RKO (cell line): ENCODE measurements around the gene ING4.

ENCODE experiments used
- DNase-seq: peaks from one replicate; pipeline ENCODE4 v3.0.0-alpha.2; 2016; ENCODE audit warnings: low spot score

Gene ING4

DNA sequence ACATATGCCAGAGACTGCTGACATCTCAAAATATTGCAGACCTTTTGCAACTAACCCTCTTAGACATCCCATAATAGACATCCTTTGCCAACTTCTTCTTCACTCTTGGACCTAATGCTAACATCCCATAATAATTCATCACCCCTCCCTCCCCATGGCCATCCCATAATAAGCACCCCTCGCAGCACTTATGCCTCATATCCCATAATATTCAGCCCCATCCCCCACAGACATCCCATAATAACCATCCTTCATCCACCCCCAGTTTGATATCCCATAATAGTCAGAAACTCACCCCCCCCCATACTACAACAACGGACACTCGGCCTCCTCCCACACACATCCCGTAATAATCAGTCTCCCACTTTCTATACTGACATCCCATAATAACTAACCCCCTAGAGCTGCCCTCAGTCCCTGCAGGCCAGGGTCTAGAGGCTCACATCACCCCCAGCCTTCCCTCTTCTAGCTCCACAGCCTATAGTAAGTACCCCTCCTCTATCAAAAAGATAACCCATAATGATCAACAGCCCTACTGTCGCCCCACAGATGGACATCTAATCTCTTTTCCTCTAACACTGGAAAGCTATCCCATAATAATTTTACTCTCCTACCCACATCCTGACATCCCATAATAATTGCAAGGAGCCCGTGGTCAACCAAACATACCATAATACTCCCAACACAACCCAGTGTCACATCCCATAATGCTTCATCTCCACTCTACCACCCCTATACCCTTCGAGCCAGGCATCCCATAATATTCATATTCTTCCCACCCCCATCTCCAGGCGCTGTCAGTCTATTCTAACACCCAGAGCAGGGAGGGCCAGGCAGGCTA is 54.9 kb downstream of the ING4 start:
- DNase-seq: peak; percentile 80

GRCh38 chr12:6606331-6607131 is 56.4 kb downstream of the ING4 start:
- peak; percentile 72 for DNase-seq

GRCh38 chr12:6605421-6606330 is 57.2 kb downstream of the ING4 start:
- DNase-seq: peak; percentile 65

- no peak for DNase-seq
Measured at GRCh38 chr12:6604259-6605029, 58.5 kb downstream of the ING4 start.

- DNase-seq: no peak
Measured at GRCh38 chr12:6603095-6603567, 59.8 kb downstream of the ING4 start.

DNA sequence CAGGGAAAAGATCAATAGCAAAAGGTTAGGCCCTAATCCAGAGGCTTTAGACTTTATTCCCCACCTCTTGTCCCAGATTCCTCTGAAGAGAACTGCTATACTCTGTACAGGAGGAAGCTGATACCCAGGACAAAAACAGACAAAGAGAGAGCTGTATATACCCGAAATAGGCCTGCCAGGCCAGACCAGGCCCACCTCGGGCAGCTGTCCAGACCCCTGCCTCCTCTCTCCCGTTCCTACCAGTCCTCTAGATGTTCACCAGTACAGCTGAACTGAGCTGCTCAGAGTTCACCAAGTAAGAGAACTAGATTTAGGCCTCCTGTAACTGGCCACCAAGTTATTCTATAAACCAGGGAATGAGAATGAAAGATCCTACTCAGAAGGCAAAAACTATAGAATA is 60.4 kb downstream of the ING4 start:
- DNase-seq: no peak
